ENCODE results near the gene LIMS3. TPM values are rescaled to one million over a fixed set of nuclear protein-coding genes. Genes with fewer than 3 reads are reported as not detected.
"Not testable (repeated sequence)": the region's sequence is repeated elsewhere in the genome, so short reads cannot be mapped to it uniquely, and the experiment has no call there.

LIMS3 gene
- 9.7 TPM for total RNA-seq
- long read RNA-seq, partial matches to known transcripts, result 0 of 5 reads
- long read RNA-seq, other reads (novel, unspliced or antisense), result 1 of 5 reads

GRCh38 chr2:109898462-109899336 lies at the start of gene LIMS3:
LIMS3 (plus strand) TSS chr2:109898688; CDS start chr2:109898729, 41 bp downstream.
- DNase-seq (ENCODE audit: low spot score), result not testable (repeated sequence)

GRCh38 chr2:109871129-109871751 lies 27.2 kb upstream of the LIMS3 start:
- DNase-seq (ENCODE audit: low spot score), result not testable (repeated sequence)

- not testable (repeated sequence) for DNase-seq (ENCODE audit: low spot score)
These were observed 21.9 kb upstream of the LIMS3 start for GRCh38 chr2:109876625-109877024.

DNA sequence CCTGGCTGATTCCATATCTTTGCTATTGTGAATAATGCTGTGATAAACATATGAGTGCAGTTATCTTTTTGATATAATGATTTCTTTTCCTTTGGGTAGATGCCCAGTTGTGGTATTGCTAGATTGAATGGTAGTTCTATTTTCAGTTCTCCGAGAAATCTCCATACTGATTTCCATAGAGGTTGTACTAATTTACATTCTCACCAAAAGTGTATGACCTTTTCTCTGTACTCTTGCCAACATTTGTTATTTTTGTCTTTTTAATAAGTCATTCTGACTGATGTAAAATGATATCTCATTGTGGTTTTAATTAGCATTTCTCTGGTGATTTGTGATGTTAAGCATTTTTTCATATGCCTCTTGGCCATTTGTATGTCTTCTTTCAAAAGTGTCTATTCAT lies 16.4 kb upstream of the LIMS3 start:
- not testable (repeated sequence) for DNase-seq (ENCODE audit: low spot score)

GRCh38 chr2:109888414-109888813 lies 10.1 kb upstream of the LIMS3 start:
- DNase-seq (ENCODE audit: low spot score), result not testable (repeated sequence)

- not testable (repeated sequence) for DNase-seq (ENCODE audit: low spot score)
These were observed 8.6 kb upstream of the LIMS3 start for GRCh38 chr2:109889909-109890308.

GRCh38 chr2:109891024-109891423 lies 7.5 kb upstream of the LIMS3 start:
- not testable (repeated sequence) for DNase-seq (ENCODE audit: low spot score)

DNA sequence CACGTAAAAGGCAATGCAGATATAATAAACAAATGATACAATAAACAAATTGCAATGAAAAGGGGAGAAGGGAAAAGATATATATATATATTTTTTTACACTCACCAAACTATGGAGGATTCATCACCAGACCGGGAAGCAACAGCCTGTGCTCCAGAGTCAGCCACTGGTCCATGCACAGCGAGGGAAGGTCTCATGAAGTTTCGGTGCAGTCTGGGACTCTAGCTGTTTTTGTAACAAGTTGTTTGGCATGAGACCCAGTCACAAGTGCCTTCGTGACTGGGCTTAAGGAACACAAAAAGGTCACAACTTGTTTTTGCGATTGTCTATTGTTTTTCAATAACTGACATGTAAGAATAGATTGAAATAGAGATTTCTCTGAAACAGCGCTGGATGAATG lies 4.8 kb upstream of the LIMS3 start:
- not testable (repeated sequence) for DNase-seq (ENCODE audit: low spot score)

DNA sequence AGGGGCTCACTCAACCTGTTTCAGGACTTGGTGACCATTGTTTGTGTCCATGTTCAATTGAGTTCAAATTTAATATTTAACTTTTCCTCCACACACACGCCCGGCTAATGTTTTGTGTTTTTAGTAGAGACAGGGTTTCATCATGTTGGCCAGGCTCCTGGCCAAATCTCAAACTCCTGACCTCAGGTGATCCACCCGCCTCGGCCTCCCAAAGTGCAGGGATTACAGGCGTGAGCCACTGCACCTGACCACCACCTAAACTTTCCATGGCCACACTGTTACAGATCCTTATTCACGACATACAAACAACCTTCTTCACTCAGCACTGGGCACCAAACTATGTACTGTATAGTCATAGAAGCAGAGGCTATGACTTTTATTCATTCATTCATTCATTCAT lies 4.3 kb upstream of the LIMS3 start:
- DNase-seq (ENCODE audit: low spot score), result not testable (repeated sequence)

GRCh38 chr2:109895090-109895869 lies 3.2 kb upstream of the LIMS3 start:
- not testable (repeated sequence) for DNase-seq (ENCODE audit: low spot score)

DNA sequence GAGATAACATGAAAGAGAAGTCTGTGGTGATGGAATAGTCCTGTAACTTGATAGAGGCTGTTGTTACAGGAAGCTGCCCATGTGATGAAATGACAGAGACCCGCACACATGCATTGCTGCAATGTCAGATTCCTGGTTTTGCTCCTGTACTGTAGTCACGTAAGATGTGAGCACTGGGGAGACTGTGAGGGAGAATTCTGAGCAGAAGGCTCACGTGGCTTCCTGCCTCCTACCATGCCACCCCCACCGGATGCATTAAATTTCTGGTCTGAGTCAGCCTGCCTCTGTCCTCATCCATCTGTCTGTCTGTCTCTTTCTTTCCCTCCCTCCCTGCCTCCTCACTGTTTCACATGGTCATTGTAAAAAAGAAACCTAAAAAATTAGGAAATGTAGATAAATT lies 2.3 kb upstream of the LIMS3 start:
- not testable (repeated sequence) for DNase-seq (ENCODE audit: low spot score)

DNA sequence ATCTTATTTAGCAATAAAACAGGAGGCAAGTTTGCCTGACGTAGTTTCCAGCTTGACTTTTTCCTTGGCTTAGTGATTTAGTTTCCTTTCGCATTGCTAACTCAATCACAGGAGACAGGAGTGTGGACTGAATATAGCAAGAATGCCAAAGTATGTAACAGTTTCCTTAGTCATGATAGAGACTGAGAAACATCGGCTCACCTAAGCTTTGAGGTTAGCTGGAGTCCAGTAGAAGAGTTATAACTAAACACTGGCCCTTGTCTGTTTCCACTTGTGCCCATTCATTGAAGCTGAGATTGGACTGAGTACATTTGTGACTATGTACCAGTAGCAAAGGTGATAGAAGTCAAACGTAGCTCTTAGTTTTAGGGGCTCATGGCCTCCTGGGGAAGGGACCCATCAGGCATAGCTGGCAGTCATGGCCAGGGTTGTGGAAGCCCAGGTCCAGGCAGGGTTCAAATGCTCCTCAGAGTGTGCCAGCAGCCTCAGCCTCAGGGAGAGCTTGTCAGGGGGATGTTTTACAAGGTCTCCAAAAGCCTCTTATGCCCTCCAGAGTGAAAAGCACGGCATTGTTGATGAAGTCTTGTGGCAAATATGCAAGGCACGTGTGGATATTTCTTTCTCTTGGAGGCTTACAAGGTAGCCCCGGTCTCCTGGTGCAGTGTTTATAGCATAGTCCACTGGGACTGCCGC lies 573 bp upstream of the LIMS3 start:
- DNase-seq (ENCODE audit: low spot score), result not testable (repeated sequence)

- DNase-seq (ENCODE audit: low spot score), result not testable (repeated sequence)
These were observed 7.3 kb downstream of the LIMS3 start for GRCh38 chr2:109905796-109906195.

- not testable (repeated sequence) for DNase-seq (ENCODE audit: low spot score)
These were observed 10.1 kb downstream of the LIMS3 start for GRCh38 chr2:109908626-109909025.

DNA sequence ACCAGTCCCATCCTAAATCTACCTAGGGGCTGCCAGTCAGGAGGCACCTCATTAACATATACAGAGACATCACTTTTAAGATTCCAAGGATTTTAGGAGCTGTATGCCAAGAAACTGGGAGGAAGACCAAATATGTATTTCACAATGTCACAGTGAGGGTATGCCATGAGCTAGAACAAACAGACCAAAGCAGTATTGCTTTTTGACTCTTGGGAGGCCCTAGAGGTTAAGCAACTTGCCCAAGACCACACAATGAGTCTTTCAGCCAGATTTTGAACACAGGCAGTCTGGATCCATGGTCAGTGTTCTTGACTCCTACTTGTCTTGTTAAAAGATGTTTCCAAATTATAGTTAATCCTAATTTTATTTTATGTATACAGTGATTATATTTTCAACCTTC lies 12.3 kb downstream of the LIMS3 start:
- not testable (repeated sequence) for DNase-seq (ENCODE audit: low spot score)

GRCh38 chr2:109913911-109914310 lies 15.4 kb downstream of the LIMS3 start:
- DNase-seq (ENCODE audit: low spot score), result not testable (repeated sequence)

DNA sequence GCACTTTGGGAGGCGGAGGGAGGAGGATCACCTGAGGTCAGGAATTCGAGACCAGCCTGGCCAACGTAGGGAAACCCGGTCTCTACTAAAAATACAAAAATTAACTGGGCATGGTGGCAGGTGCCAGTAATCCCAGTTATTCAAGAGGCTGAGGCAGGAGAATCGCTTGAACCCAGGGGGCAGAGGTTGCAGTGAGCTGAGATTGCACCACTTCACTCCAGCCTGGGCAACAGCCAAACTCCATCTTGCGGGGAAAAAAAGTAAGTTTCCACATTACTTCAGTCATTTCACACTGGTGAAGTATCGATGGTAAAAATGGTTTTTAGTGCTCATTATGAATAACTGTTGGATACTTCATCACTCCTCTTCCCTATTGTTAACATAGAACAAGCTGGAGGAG lies 16.1 kb downstream of the LIMS3 start:
- DNase-seq (ENCODE audit: low spot score), result not testable (repeated sequence)

GRCh38 chr2:109915830-109916229 lies 17.3 kb downstream of the LIMS3 start:
- DNase-seq (ENCODE audit: low spot score), result not testable (repeated sequence)

DNA sequence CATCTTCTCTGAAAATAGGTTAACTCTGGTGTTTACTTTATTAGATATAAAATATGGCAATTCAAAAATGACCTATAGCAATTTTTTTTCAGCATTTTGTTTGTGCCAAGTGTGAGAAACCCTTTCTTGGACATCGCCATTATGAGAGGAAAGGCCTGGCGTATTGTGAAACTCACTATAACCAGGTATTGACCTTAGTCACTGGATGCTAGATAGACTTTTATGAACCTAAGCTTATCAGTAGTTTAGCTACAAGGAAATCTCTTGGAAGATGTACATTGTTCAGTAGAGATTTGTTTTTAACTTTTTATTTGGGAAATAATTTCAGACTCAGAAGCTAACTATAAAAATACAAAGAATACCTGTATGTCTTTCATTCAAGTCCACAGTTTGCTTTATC lies 21.7 kb downstream of the LIMS3 start:
- not testable (repeated sequence) for DNase-seq (ENCODE audit: low spot score)

DNA sequence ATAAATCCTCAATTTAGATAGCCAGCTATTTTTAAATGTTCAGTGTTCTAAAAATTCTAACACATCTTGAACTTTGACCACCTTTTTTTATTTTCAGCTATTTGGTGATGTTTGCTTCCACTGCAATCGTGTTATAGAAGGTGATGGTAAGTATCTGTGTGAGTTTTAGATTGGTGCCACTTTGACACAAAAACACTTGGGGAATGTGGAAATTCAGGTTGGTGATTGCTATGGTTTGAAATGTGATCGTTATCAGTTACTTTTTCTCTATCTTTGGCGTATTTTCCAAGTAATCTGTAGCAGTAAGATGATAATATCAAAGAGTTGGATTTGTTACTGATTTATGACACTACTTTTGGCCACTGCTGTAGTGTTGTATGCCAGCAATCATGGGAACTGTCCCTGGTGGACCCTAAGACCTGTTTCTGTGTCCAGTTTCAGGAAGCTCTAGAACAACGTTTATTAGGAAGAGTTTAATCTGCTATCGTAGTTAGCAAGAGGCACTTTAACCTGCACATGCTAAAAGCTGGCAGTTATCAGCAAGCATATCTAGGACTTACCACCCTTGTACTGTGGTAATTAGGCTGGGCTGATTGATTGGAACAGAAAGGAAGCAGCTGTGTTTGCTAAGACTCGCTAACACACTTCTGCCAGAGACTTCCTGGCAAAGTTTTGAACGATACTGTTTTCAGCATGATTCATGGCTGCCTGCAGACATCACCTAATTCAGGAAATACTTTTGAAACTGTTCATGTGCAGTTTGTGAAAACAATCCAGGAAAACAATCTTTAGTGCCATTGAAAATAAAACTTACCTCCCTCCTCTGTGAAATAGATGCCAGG lies 23.3 kb downstream of the LIMS3 start:
- DNase-seq (ENCODE audit: low spot score), result not testable (repeated sequence)

Data from mesenteric fat pad (tissue), 1 donor.